ENCODE results near the gene PDIA5.

PDIA5 gene

DNA sequence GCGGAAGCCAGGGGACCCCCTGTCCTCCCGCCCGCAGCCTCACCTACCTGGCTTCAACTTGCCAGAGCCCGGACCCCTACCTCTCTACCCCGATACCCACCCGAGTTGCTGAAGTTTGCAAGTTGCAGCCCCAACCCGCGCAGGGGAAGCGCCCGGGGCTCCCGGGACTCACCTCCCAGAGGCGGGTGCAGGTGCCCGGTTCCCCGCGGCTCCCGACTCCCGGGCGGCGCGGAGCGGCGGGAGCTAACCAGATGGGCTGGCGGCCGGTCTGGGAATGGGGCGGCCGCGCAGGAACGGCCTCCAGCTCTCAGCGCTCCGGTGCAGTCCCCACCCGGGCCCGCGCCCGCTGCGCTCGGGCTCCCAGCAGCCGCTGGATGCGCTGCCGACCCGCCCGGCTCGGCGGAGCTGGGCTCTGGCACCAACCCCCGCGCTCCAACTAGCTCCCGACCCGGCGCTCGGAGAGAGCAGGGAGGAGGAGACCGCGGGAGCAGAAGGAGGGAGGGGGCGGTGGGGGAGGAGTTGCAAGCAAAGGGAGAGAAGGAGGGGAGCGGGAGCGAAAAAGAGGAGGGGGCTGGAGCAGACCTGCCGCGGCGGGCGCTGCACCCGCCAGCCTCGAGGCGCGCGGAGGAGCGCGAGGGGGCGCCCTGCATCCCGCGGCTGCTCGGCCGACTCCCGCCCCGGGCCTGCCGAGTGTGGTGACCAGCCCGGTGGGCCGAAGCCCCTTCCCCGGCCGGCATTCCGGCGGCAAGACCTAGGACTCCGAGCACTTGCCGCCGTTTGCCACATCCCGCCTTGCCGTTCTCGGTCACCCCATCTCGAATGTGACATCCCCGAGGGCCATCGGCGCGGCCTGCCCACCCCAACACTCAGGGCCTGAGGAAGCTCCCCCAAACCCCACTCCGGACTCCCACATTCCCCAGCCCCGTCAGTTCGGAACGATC lies 39.3 kb upstream of the PDIA5 start, which contains the start of gene SEMA5B:
SEMA5B (minus strand) TSS at position 472 of the 941 bp plus-strand sequence. CDS start 66,500 bp downstream, outside the sequence.
- Histone ChIP-seq H3K4me1 (ENCODE audit: control insufficient read depth in 1 of 2, insufficient read depth in 2 of 2, low read length in 2 of 2) (peaks cover 0 to 28% of the 10 kb centered on the region in 2 donors), H3K4me3 (ENCODE audit: low read depth in 1 of 2, low read length in 2 of 2) (peak within 1 kb of the TSS; percentile 67 to 77), H3K9me3 (ENCODE audit: control insufficient read depth in 1 of 2, low read length in 2 of 2) (no peaks in the 10 kb centered on the region), H3K27me3 (ENCODE audit: low read depth, low read length) (peaks cover 15% of the 10 kb centered on the region), H3K36me3 (ENCODE audit: control insufficient read depth in 1 of 2, insufficient read depth in 2 of 2, low read length in 2 of 2) (no peaks in the 10 kb centered on the region), H3K27ac (ENCODE audit: low read length) (no peak within 1 kb of the TSS)

GRCh38 chr3:123028233-123028828 lies 38.5 kb upstream of the PDIA5 start:
- no peak overlapping the region for H3K27ac ChIP-seq (ENCODE audit: low read length)
- peaks cover 15% of the 10 kb centered on the region for H3K27me3 ChIP-seq (ENCODE audit: low read depth, low read length)
- peaks cover 0 to 28% of the 10 kb centered on the region in 2 donors for H3K4me1 ChIP-seq (ENCODE audit: control insufficient read depth in 1 of 2, insufficient read depth in 2 of 2, low read length in 2 of 2)
- H3K36me3 ChIP-seq (ENCODE audit: control insufficient read depth in 1 of 2, insufficient read depth in 2 of 2, low read length in 2 of 2), result no peaks in the 10 kb centered on the region
- peak overlapping the region; percentile 67 to 77 for H3K4me3 ChIP-seq (ENCODE audit: low read depth in 1 of 2, low read length in 2 of 2)
- H3K9me3 ChIP-seq (ENCODE audit: control insufficient read depth in 1 of 2, low read length in 2 of 2), result no peaks in the 10 kb centered on the region

GRCh38 chr3:123031051-123031450 lies 35.8 kb upstream of the PDIA5 start:
- peaks cover 0 to 28% of the 10 kb centered on the region in 2 donors for H3K4me1 ChIP-seq (ENCODE audit: control insufficient read depth in 1 of 2, insufficient read depth in 2 of 2, low read length in 2 of 2)
- no peaks in the 10 kb centered on the region for H3K9me3 ChIP-seq (ENCODE audit: control insufficient read depth in 1 of 2, low read length in 2 of 2)
- H3K27me3 ChIP-seq (ENCODE audit: low read depth, low read length), result peaks cover 11% of the 10 kb centered on the region
- no peak overlapping the region for H3K4me3 ChIP-seq (ENCODE audit: low read depth in 1 of 2, low read length in 2 of 2)
- no peaks in the 10 kb centered on the region for H3K36me3 ChIP-seq (ENCODE audit: control insufficient read depth in 1 of 2, insufficient read depth in 2 of 2, low read length in 2 of 2)
- no peak overlapping the region for H3K27ac ChIP-seq (ENCODE audit: low read length)

GRCh38 chr3:123032057-123032456 lies 34.8 kb upstream of the PDIA5 start:
- H3K27me3 ChIP-seq (ENCODE audit: low read depth, low read length), result peaks cover 11% of the 10 kb centered on the region
- H3K27ac ChIP-seq (ENCODE audit: low read length), result no peak overlapping the region

GRCh38 chr3:123034120-123034519 lies 32.7 kb upstream of the PDIA5 start:
- Histone ChIP-seq H3K27ac (ENCODE audit: low read length) (no peak overlapping the region), H3K4me3 (ENCODE audit: low read depth in 1 of 2, low read length in 2 of 2) (no peak overlapping the region), H3K4me1 (ENCODE audit: control insufficient read depth in 1 of 2, insufficient read depth in 2 of 2, low read length in 2 of 2) (peaks cover 0 to 1% of the 10 kb centered on the region in 2 donors), H3K27me3 (ENCODE audit: low read depth, low read length) (no peaks in the 10 kb centered on the region), H3K9me3 (ENCODE audit: control insufficient read depth in 1 of 2, low read length in 2 of 2) (no peaks in the 10 kb centered on the region), H3K36me3 (ENCODE audit: control insufficient read depth in 1 of 2, insufficient read depth in 2 of 2, low read length in 2 of 2) (no peaks in the 10 kb centered on the region)

More at GRCh38 chr3:123032057-123032456, 34.8 kb upstream of the PDIA5 start:
- Histone ChIP-seq H3K4me1 (ENCODE audit: control insufficient read depth in 1 of 2, insufficient read depth in 2 of 2, low read length in 2 of 2) (peaks cover 0 to 22% of the 10 kb centered on the region in 2 donors), H3K4me3 (ENCODE audit: low read depth in 1 of 2, low read length in 2 of 2) (no peak overlapping the region), H3K9me3 (ENCODE audit: control insufficient read depth in 1 of 2, low read length in 2 of 2) (no peaks in the 10 kb centered on the region), H3K36me3 (ENCODE audit: control insufficient read depth in 1 of 2, insufficient read depth in 2 of 2, low read length in 2 of 2) (no peaks in the 10 kb centered on the region)

DNA sequence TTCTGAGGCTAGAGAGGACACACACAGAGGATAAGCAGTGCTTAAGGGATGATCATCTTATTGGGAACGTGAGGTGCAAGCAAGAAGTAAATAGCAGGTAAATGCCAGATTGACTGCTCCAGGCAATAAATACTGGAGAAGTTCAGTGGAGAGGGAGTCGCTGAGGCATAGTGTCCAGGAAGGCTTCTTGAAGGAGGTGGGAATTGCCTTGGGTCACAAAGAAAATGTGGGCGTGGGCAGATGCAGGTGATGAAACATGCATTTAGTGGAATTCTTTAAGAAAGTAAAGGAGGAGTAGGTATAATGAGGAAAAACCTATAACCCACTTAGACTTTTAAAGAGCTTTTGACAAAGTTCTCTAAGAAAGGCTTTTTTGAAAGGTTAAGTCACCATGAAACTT lies 31.8 kb upstream of the PDIA5 start:
- Histone ChIP-seq H3K27me3 (ENCODE audit: low read depth, low read length) (no peaks in the 10 kb centered on the region), H3K4me3 (ENCODE audit: low read depth in 1 of 2, low read length in 2 of 2) (no peak overlapping the region), H3K27ac (ENCODE audit: low read length) (no peak overlapping the region), H3K36me3 (ENCODE audit: control insufficient read depth in 1 of 2, insufficient read depth in 2 of 2, low read length in 2 of 2) (no peaks in the 10 kb centered on the region), H3K9me3 (ENCODE audit: control insufficient read depth in 1 of 2, low read length in 2 of 2) (no peaks in the 10 kb centered on the region), H3K4me1 (ENCODE audit: control insufficient read depth in 1 of 2, insufficient read depth in 2 of 2, low read length in 2 of 2) (no peaks in the 10 kb centered on the region)

- no peaks in the 10 kb centered on the region for H3K27me3 ChIP-seq (ENCODE audit: low read depth, low read length)
- no peak overlapping the region for H3K4me3 ChIP-seq (ENCODE audit: low read depth in 1 of 2, low read length in 2 of 2)
- no peaks in the 10 kb centered on the region for H3K4me1 ChIP-seq (ENCODE audit: control insufficient read depth in 1 of 2, insufficient read depth in 2 of 2, low read length in 2 of 2)
- H3K27ac ChIP-seq (ENCODE audit: low read length), result no peak overlapping the region
- no peaks in the 10 kb centered on the region for H3K9me3 ChIP-seq (ENCODE audit: control insufficient read depth in 1 of 2, low read length in 2 of 2)
- H3K36me3 ChIP-seq (ENCODE audit: control insufficient read depth in 1 of 2, insufficient read depth in 2 of 2, low read length in 2 of 2), result no peaks in the 10 kb centered on the region
Observed at GRCh38 chr3:123036352-123037014, 30.3 kb upstream of the PDIA5 start.

DNA sequence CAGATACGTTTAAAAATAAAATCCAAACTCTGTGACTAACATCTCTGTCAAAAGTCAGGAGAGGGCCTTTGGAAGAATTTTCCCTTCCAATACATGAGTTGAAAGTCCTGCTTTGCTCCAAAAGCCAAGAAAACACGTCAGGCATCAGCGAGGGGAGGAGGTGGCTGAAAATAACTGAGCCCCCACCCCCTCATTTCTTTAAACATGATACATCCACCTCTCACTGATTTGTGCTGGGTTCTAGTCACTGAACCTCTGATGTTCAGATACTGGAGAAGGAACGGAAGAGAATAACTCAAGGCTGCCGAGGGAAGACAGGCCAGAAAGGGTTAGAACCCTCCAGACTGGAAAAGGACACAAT lies 29.8 kb upstream of the PDIA5 start:
- H3K4me3 ChIP-seq (ENCODE audit: low read depth in 1 of 2, low read length in 2 of 2), result no peak overlapping the region
- no peak overlapping the region for H3K27ac ChIP-seq (ENCODE audit: low read length)
- no peaks in the 10 kb centered on the region for H3K9me3 ChIP-seq (ENCODE audit: control insufficient read depth in 1 of 2, low read length in 2 of 2)
- no peaks in the 10 kb centered on the region for H3K27me3 ChIP-seq (ENCODE audit: low read depth, low read length)
- no peaks in the 10 kb centered on the region for H3K36me3 ChIP-seq (ENCODE audit: control insufficient read depth in 1 of 2, insufficient read depth in 2 of 2, low read length in 2 of 2)
- H3K4me1 ChIP-seq (ENCODE audit: control insufficient read depth in 1 of 2, insufficient read depth in 2 of 2, low read length in 2 of 2), result no peaks in the 10 kb centered on the region

GRCh38 chr3:123038751-123039150 lies 28.1 kb upstream of the PDIA5 start:
- Histone ChIP-seq H3K9me3 (ENCODE audit: control insufficient read depth in 1 of 2, low read length in 2 of 2) (no peaks in the 10 kb centered on the region), H3K4me3 (ENCODE audit: low read depth in 1 of 2, low read length in 2 of 2) (no peak overlapping the region), H3K27ac (ENCODE audit: low read length) (no peak overlapping the region), H3K36me3 (ENCODE audit: control insufficient read depth in 1 of 2, insufficient read depth in 2 of 2, low read length in 2 of 2) (no peaks in the 10 kb centered on the region), H3K4me1 (ENCODE audit: control insufficient read depth in 1 of 2, insufficient read depth in 2 of 2, low read length in 2 of 2) (no peaks in the 10 kb centered on the region), H3K27me3 (ENCODE audit: low read depth, low read length) (no peaks in the 10 kb centered on the region)

GRCh38 chr3:123039178-123039577 lies 27.6 kb upstream of the PDIA5 start:
- no peaks in the 10 kb centered on the region for H3K9me3 ChIP-seq (ENCODE audit: control insufficient read depth in 1 of 2, low read length in 2 of 2)
- H3K4me1 ChIP-seq (ENCODE audit: control insufficient read depth in 1 of 2, insufficient read depth in 2 of 2, low read length in 2 of 2), result no peaks in the 10 kb centered on the region
- no peak overlapping the region for H3K27ac ChIP-seq (ENCODE audit: low read length)
- H3K4me3 ChIP-seq (ENCODE audit: low read depth in 1 of 2, low read length in 2 of 2), result no peak overlapping the region
- H3K27me3 ChIP-seq (ENCODE audit: low read depth, low read length), result no peaks in the 10 kb centered on the region
- H3K36me3 ChIP-seq (ENCODE audit: control insufficient read depth in 1 of 2, insufficient read depth in 2 of 2, low read length in 2 of 2), result no peaks in the 10 kb centered on the region

GRCh38 chr3:123042413-123042812 lies 24.4 kb upstream of the PDIA5 start:
- H3K36me3 ChIP-seq (ENCODE audit: control insufficient read depth in 1 of 2, insufficient read depth in 2 of 2, low read length in 2 of 2), result no peaks in the 10 kb centered on the region
- no peaks in the 10 kb centered on the region for H3K9me3 ChIP-seq (ENCODE audit: control insufficient read depth in 1 of 2, low read length in 2 of 2)
- no peaks in the 10 kb centered on the region for H3K4me1 ChIP-seq (ENCODE audit: control insufficient read depth in 1 of 2, insufficient read depth in 2 of 2, low read length in 2 of 2)
- no peak overlapping the region for H3K27ac ChIP-seq (ENCODE audit: low read length)
- no peaks in the 10 kb centered on the region for H3K27me3 ChIP-seq (ENCODE audit: low read depth, low read length)
- no peak overlapping the region for H3K4me3 ChIP-seq (ENCODE audit: low read depth in 1 of 2, low read length in 2 of 2)

All from muscle layer of duodenum (tissue), 2 donors.